ENCODE results near the gene LDLRAD4.

DNA sequence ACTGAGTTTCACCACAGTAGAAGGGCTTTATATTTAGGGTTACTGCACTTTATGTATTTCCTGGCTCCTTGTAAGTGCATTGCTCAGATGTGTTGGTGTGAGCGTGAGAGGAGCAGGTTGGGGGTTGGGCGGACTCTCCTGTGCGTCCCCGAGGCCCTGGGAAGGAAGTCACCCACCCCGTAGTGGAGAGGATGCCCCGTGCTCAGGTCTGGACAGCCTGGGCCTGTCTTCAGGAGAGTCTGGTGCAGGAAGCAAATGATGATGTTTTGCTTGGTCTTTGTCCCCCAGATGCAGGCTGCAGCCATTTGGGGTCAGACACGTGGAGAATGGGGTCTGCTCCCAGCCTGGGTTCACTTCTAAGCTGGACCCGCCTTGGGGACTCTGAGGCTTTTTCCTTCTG, 182.8 kb downstream of the LDLRAD4 start:
- TF ChIP-seq, protein P1, sequence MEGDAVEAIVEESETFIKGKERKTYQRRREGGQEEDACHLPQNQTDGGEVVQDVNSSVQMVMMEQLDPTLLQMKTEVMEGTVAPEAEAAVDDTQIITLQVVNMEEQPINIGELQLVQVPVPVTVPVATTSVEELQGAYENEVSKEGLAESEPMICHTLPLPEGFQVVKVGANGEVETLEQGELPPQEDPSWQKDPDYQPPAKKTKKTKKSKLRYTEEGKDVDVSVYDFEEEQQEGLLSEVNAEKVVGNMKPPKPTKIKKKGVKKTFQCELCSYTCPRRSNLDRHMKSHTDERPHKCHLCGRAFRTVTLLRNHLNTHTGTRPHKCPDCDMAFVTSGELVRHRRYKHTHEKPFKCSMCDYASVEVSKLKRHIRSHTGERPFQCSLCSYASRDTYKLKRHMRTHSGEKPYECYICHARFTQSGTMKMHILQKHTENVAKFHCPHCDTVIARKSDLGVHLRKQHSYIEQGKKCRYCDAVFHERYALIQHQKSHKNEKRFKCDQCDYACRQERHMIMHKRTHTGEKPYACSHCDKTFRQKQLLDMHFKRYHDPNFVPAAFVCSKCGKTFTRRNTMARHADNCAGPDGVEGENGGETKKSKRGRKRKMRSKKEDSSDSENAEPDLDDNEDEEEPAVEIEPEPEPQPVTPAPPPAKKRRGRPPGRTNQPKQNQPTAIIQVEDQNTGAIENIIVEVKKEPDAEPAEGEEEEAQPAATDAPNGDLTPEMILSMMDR (IDR thresholded peaks at IDR 0.05): no peak
- no peak for TF ChIP-seq POLR2A (IDR thresholded peaks at IDR 0.05)

Measured in lower leg skin (tissue), 3 donors.